Stimulated activated naive B cell treated with anti-CD40 and anti-IgM and Interleukin-4, amounts not matched to agents 10 μg/mL and 1 μg/mL and 100 μg/mL, for 72 hours (primary cell): ENCODE data around the gene PREX1.
A peak's percentile ranks its signal among the peaks of the same experiment; 100 is the strongest.

Source experiments
- ATAC-seq, 2 donors: fragments of 150-1000 bp; cut with Tn5 transposase; replicated peaks; 2 replicates each; pipeline ENCODE4 v1.10.0; 2021; ENCODE audit warnings: moderate library complexity in 1 of 2
- DNase-seq: peaks from one replicate; pipeline ENCODE4 v3.0.0; 2021
- H3K27ac Mint-ChIP-seq: one replicate; pipeline ENCODE4 v1.8.0; 2022; ENCODE audit warnings: mild to moderate bottlenecking, mixed read lengths
- H3K27me3 Mint-ChIP-seq, 2 donors: one replicate each; pipeline ENCODE4 v1.8.0; 2022; ENCODE audit warnings: mixed read lengths in 2 of 2
- H3K36me3 Mint-ChIP-seq, 2 donors: one replicate each; pipeline ENCODE4 v1.8.0; 2022; ENCODE audit warnings: mixed read lengths in 2 of 2, mild to moderate bottlenecking in 1 of 2
- H3K4me1 Mint-ChIP-seq, 2 donors: one replicate each; pipeline ENCODE4 v1.8.0; 2022; ENCODE audit warnings: mixed read lengths in 2 of 2, mild to moderate bottlenecking in 1 of 2
- H3K4me3 Mint-ChIP-seq, 2 donors: one replicate each; pipeline ENCODE4 v1.8.0; 2022; ENCODE audit warnings: mild to moderate bottlenecking in 2 of 2, mixed read lengths in 2 of 2, moderate library complexity in 1 of 2
- H3K9me3 Mint-ChIP-seq, 2 donors: one replicate each; pipeline ENCODE4 v1.8.0; 2022; ENCODE audit warnings: mixed read lengths in 2 of 2, mild to moderate bottlenecking in 1 of 2

Gene PREX1

DNA sequence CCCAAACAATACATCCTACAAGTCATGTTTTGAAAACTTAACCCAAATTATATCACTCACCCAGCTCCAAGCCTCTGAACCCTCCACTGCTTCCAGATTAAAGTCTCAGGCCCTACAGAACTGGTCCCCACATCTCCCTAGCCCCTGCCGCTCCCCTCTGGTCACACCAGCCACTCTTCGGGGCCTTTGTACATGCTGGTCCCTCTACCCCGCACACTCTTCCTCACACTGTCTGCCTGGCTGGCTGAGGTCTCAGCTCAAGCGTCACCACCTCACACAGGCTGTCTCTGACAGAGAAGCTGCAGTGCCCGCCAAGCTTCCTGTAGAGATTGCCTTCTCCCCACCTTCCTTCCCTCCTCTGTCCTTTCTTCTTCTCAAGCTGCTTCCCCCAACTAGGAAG lies 192.4 kb downstream of the PREX1 start:
- H3K4me3 Mint-ChIP-seq: no peak overlapping the region
- H3K9me3 Mint-ChIP-seq: no peaks in the 10 kb centered on the region
- H3K4me1 Mint-ChIP-seq: peaks cover 7 to 9% of the 10 kb centered on the region in 2 donors
- H3K27ac Mint-ChIP-seq: peak overlapping the region; percentile 68
- ATAC-seq (peak in 1 of 2 donors; percentile 14), DNase-seq (no peak)
- peaks cover 35 to 59% of the 10 kb centered on the region in 2 donors for H3K36me3 Mint-ChIP-seq
- no peaks in the 10 kb centered on the region for H3K27me3 Mint-ChIP-seq

DNA sequence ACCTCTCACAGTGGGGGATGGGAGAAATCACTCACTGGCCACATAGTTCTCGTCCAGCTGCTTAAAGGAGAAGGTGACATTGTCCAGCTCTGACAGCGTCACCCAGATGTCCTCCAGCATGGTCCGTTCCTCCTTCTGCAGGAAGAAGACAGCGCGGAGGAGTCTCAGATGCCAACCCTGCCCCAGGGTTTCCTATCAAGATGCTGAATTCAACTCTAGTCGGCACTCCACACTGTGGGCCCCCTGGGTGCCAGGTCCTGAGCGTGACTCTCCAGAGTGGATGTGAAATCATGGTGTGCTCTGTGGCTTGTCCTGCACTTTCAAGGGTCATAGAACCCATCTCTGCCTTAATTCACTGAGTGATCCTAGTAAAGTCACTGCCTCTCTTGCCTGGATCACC lies 193.2 kb downstream of the PREX1 start:
- Mint-ChIP-seq H3K27me3 (no peaks in the 10 kb centered on the region), H3K4me3 (no peak overlapping the region), H3K27ac (peak overlapping the region; percentile 68), H3K36me3 (peaks cover 33 to 61% of the 10 kb centered on the region in 2 donors), H3K4me1 (peaks cover 7 to 9% of the 10 kb centered on the region in 2 donors), H3K9me3 (no peaks in the 10 kb centered on the region)
- DNase-seq: no peak
- ATAC-seq: no peak

DNA sequence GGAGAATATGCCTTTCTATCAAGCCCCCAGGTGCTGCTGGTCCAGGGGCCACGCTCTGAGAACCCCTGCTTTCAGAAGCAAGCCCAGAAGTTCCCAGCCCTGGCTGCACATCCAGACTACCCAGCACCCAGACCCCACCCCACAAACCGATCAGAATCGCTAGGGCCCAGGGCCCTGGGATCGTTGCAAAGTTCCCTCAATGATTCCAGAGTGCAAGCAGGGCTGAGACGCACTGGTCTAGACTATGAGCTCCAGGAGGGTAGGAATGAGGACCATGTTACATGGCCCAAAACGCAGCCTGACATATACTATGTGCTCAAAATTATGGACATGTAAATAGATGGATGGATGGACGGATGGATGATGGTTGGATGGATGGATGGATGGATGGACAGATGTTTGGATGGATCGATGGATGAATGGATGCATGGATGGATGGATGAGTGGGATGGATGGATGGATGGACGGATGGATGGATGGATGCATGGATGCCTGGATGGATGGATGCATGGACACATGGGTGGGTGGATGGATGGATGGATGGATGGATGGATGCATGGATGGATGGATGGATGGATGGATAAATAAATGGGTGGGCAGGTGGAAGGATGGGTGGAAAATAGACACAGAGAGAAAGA lies 194.1 kb downstream of the PREX1 start:
- Mint-ChIP-seq H3K27me3 (no peaks in the 10 kb centered on the region), H3K4me1 (peaks cover 7 to 9% of the 10 kb centered on the region in 2 donors), H3K27ac (peak overlapping the region; percentile 10), H3K4me3 (no peak overlapping the region), H3K36me3 (peaks cover 38 to 65% of the 10 kb centered on the region in 2 donors), H3K9me3 (no peaks in the 10 kb centered on the region)
- DNase-seq: no peak
- no peak for ATAC-seq

DNA sequence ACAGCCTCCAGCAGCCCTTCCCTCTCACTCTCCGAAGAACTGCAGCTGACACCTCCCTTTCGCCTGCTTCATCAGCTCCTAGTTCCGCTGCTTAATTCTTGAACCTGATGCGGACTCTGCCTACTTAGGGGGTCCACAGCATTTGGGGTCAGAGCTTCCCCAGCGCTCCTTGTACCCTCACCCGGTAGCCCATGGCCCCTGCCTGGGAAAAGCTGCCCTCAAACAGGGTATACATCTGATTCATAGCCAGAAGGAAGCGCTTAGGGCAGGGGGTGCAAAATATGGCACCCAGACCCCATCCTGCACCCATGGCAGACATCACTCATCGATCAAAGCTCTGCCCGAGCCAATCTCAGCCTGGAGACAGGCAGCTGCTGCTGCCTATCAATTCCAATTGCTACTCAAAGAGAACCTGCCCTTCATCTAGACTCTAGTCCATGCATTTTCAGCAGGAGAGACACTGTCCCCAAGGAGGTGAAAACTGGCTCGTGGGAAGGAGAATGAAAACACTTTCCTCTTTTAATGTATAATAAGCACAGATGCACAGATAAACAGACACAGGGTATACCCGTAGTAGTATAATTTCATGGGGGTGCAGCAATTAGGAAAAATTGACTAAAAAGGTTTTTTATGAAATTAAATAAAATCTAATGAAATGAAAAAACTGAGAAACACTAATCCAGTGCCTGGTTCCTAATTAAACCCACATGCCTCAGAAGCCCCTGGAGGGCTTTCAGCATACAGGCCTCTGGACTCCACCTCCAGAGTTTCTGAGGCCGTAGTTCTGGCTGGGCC lies 194.8 kb downstream of the PREX1 start:
- Mint-ChIP-seq H3K4me1 (peaks cover 7 to 8% of the 10 kb centered on the region in 2 donors), H3K9me3 (no peaks in the 10 kb centered on the region), H3K4me3 (no peak overlapping the region), H3K27ac (peak overlapping the region; percentile 27), H3K36me3 (peaks cover 40 to 65% of the 10 kb centered on the region in 2 donors), H3K27me3 (no peaks in the 10 kb centered on the region)
- DNase-seq (no peak), ATAC-seq (no peak)

DNA sequence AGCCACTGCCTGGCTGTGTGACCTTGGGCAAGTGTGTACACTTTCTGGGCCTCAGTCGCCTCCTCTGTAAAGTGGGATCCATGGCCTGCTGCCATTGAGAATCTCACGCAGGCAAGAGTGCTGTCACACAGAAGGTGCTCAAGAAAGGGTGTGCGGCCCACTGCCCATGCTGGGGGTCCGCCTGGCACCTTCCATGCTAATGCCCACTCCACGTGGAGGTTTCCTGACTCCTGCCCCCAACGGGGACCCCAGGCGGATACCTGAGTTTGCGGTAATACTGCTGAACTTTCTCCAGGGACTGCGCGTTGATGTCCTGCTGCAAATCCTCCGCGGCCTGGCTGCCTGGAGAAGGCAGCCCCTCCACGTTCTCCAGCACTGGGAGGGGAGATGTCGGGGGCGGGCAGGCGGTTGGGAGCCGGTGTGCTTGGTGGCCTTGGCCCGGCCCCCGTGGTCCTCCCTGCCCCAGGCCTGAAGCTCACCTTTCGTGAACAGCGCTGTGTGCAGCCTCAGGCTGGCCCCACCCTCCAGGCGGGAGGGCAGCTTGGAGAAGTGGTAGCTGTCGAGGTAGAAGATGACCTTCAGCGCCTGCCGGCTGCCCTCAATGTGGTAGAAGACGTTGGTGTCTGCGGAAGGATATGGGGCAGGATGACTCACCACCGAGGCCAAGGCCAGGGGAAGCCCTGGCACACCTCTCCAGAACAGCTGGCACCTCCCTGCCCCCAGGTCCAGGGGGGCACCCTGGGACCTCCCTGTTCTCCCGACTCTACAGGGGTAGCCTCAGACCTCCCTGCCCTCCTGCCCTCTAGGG lies 195.6 kb downstream of the PREX1 start:
- no peak overlapping the region for H3K4me3 Mint-ChIP-seq
- no peaks in the 10 kb centered on the region for H3K27me3 Mint-ChIP-seq
- ATAC-seq (no peak), DNase-seq (no peak)
- no peak overlapping the region for H3K27ac Mint-ChIP-seq
- peaks cover 7% of the 10 kb centered on the region in 2 donors for H3K4me1 Mint-ChIP-seq
- H3K9me3 Mint-ChIP-seq: no peaks in the 10 kb centered on the region
- peaks cover 42 to 63% of the 10 kb centered on the region in 2 donors for H3K36me3 Mint-ChIP-seq

DNA sequence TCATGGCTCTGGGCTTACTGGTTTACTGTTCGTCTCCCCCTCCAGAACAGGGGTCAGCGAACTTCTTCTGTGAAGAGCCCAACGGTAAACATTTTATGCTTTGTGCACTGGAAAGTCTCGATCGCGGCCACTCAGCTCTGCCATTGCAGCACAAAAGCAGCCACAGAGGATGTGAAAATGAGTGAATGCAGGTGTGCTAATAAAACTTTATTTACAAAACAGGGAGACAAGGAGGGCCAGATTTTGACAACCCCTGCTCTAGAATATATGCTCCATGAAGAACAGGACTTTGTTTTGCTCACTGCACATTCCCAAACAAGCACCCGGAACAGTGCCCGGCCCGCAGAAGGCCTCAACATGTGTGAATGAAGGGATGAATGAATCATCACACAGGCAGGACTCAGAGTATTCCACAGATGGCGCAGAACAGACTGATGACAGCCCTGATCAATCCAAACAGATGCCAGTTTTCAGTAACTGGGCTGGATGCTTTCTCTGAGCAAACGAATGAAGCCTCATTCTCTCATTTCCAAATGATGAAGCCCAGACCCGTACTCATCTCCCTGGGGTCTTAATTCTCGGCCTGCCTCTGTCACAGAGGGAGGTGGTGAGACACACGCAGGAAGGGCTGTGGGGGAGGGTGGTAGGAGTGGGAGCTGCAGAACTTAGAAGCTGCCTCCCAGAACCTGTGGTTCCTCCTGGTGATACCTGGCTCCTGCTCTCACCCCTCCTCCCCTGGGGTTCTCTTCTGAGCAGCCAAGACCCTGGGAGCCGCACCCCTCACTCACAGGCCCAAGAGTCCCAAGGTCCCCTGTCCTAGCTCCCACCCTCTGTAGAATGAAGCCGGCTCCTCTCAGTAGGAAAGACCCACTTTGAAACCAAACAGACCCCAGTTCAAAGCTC lies 196.4 kb downstream of the PREX1 start:
- Mint-ChIP-seq H3K4me1 (peaks cover 7 to 12% of the 10 kb centered on the region in 2 donors), H3K27ac (no peak overlapping the region), H3K4me3 (no peak overlapping the region), H3K9me3 (no peaks in the 10 kb centered on the region), H3K36me3 (peaks cover 45 to 68% of the 10 kb centered on the region in 2 donors), H3K27me3 (no peaks in the 10 kb centered on the region)
- DNase-seq (no peak), ATAC-seq (no peak)

DNA sequence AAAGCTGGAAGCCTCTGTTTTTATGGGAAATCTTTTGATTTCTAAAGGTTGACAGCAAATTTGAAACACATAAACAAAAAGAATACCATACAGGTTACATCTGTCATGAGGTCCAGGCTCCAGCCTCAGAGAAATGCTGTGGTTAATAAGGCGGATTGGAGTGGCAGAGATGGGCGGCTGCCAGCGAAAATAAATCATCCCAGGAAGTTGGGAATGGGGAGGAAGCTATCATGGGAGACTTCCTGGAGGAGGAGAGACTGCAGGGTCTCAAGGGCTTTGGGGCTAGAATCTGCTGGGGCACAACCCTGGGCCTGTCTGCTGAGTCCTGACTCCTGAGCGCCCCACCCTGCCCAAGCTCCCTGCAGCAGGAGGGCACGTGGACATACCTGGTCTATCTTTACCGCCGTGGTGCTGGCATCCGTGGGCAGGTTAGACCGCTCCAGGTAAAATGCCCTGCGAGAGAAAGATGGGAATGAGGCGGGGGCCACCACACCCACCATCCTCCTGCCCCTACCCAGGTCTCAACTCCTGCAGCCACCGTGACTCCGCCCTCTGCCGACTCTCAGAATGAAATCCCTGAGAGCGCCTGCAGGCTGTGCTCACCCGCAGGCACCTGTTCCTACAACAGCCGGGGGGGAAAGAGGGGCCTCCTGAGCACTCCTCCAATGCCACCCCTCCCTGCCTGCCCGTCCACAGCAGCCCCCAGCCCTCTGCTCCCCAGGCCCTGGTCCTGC lies 197.3 kb downstream of the PREX1 start:
- Mint-ChIP-seq H3K9me3 (no peaks in the 10 kb centered on the region), H3K36me3 (peaks cover 45 to 67% of the 10 kb centered on the region in 2 donors), H3K27ac (no peak overlapping the region), H3K4me3 (no peak overlapping the region), H3K27me3 (no peaks in the 10 kb centered on the region), H3K4me1 (peaks cover 3 to 8% of the 10 kb centered on the region in 2 donors)
- no peak for DNase-seq
- no peak for ATAC-seq

DNA sequence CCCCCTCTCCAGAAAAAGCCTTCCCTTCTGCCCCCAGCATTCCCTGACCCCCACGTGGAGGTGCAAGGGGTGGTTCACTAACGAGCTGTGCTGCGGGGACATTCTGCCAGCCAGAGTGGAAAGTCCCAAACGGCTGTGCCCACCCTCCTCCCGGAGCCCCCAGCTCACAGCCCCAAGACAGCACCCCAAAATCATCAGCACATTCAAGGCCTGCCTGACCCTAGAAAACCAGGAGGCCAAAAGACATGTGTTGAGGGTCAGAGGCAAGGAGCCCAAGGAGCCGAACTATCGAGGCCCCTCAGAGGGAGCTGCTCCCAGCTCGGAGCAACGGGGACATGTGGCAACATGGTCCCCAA lies 197.9 kb downstream of the PREX1 start:
- no peak overlapping the region for H3K27ac Mint-ChIP-seq
- no peak overlapping the region for H3K4me3 Mint-ChIP-seq
- no peak for DNase-seq
- H3K36me3 Mint-ChIP-seq: peaks cover 45 to 67% of the 10 kb centered on the region in 2 donors
- ATAC-seq: no peak
- H3K27me3 Mint-ChIP-seq: no peaks in the 10 kb centered on the region
- H3K9me3 Mint-ChIP-seq: no peaks in the 10 kb centered on the region
- H3K4me1 Mint-ChIP-seq: peaks cover 0 to 7% of the 10 kb centered on the region in 2 donors

DNA sequence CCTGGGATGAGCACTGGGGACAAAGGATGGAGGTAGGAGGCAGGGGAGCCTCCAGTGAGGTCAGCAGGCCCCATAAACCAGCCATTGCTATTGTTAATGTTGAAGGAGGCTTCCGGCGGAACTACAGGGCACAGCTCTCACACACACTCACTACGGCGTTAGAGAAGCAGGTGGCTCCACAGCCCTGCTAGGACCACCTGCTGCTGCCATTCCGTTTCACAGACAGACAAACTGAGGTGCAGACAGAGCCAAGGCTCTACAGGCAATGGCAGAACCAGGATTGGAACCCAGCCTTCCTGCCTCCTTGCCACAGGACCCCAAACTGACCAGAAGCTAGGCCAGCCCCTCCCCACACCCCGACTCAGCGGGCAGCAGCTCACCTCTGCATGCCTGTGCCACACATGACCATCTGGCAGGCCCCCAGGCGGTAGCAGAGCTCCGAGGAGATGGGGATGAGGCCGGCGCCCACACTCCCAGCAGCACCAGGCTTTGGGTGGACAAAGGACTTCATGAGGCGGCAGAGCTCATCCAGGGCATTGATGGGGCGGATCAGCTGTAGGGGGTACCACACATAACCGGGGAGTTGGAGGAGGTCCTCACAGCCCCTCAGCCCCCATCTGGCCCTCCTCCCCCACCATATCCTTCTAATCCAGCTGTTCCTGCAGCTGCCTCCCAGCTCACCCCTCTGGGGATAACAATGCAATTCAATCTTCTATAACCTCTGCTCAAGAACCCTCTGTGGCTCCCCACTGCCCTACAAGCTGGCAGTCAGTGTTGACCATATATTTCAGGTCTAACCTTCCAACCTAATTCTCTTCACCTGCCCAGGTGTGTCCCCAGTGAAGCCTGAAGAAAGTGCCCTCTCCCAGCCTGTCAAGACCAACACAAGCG lies 198.5 kb downstream of the PREX1 start:
- Mint-ChIP-seq H3K27me3 (no peaks in the 10 kb centered on the region), H3K9me3 (no peaks in the 10 kb centered on the region), H3K36me3 (peaks cover 48 to 69% of the 10 kb centered on the region in 2 donors), H3K4me1 (peaks cover 0 to 7% of the 10 kb centered on the region in 2 donors), H3K27ac (no peak overlapping the region), H3K4me3 (no peak overlapping the region)
- DNase-seq: no peak
- ATAC-seq: no peak

DNA sequence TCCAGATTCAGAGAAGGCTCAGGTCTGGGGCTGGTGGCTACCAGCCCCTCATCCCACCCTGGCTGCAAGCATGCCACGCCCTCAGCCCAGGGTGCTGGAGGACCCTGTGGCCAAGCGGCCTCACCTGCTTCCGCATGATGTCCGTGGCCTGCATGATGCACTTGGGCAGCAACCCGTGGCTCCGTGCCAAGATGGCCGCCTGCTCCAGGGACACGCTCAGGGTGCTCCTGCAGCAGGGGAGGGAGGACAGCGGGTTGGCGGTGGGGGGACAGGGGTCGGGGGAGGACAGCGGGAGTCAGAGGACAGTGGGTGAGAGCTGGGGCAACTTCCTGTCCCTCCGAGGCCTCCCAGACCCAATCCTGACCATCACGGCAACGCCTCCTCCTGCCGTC lies 200.1 kb downstream of the PREX1 start:
- DNase-seq (no peak), ATAC-seq (no peak)
- H3K27ac Mint-ChIP-seq: no peak overlapping the region
- peaks cover 0 to 7% of the 10 kb centered on the region in 2 donors for H3K4me1 Mint-ChIP-seq
- peaks cover 43 to 60% of the 10 kb centered on the region in 2 donors for H3K36me3 Mint-ChIP-seq
- H3K4me3 Mint-ChIP-seq: no peak overlapping the region
- H3K9me3 Mint-ChIP-seq: no peaks in the 10 kb centered on the region
- no peaks in the 10 kb centered on the region for H3K27me3 Mint-ChIP-seq

DNA sequence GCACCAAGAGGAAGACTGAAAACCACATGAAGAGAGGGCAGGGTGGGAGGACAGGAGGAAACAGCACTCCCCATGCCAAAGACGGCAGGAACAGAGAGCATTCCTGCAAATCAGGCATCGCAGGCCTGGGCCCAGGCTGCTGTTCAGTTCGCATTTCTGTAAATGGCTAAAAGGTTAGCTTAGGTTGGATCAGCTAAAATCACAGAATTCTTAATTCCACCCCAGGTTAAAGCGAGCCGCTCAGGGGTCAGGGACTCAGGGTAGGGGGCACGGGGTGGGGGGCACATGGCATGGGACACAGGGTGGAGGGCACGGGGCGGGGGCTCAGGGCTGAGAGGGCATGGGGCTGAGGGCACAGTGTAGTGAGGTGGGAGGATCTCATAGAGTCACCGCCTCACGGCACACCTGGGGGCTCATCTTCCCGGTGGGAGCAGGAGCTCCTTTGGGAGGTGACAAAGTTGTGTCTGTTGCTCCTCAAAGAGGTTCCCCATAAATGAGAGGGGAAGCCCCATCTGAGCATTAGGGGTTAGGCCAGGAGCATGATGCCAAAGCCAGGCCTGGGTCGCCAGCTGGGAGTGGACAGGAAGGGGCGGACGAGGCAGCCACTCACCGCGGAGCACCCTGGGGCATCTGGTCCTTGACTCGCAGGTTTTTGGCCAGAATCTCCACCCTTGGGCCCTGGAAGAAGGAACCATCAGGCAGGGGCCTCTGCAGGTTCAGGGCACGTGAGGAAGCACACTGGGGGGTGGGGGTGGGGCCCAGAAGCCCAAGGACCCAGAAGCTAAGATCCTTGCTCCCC lies 200.7 kb downstream of the PREX1 start:
- H3K36me3 Mint-ChIP-seq: peaks cover 42 to 62% of the 10 kb centered on the region in 2 donors
- no peak for ATAC-seq
- H3K4me3 Mint-ChIP-seq: no peak overlapping the region
- no peaks in the 10 kb centered on the region for H3K9me3 Mint-ChIP-seq
- no peaks in the 10 kb centered on the region for H3K27me3 Mint-ChIP-seq
- no peak for DNase-seq
- H3K27ac Mint-ChIP-seq: no peak overlapping the region
- peaks cover 0 to 7% of the 10 kb centered on the region in 2 donors for H3K4me1 Mint-ChIP-seq
